Measurements from ENCODE around the gene GPR15. TPM values are rescaled to one million over a fixed set of nuclear protein-coding genes. Genes with fewer than 3 reads are reported as not detected.

Gene GPR15
- total RNA-seq, 2 donors from 2014 or later, result 0.91 to 1.5 TPM

Other genes with a start within 250 kb of the GPR15 start
- not detected for gene OR5H2, start 249.5 kb upstream of the GPR15 start, total RNA-seq
- not detected for gene OR5K4, start 178.1 kb upstream of the GPR15 start, total RNA-seq
- not detected for gene OR5K3, start 141.3 kb upstream of the GPR15 start, total RNA-seq
- gene OR5K1, start 68.8 kb upstream of the GPR15 start, total RNA-seq, result not detected
- gene OR5K2, start 34.3 kb upstream of the GPR15 start, total RNA-seq, result not detected
- gene CLDND1, start 9.1 kb upstream of the GPR15 start, total RNA-seq, result 100 to 1,000 TPM; 161 to 559 TPM
- 10 to 100 TPM; 39.4 to 47.0 TPM for gene CPOX, start 61.6 kb downstream of the GPR15 start, total RNA-seq
- under 1 TPM; 0.64 to 0.88 TPM for gene ST3GAL6, start 231.4 kb downstream of the GPR15 start, total RNA-seq